NCI-H2196 (cell line): Measurements from ENCODE around the gene SP140.
"Not testable (repeated sequence)": the region's sequence is repeated elsewhere in the genome, so short reads cannot be mapped to it uniquely, and the experiment has no call there.

ENCODE experiments used
- DNase-seq: peaks from one replicate; lab custom pipeline; 2025; ENCODE audit not compliant: unreplicated experiment; lab: John Stamatoyannopoulos, UW

Gene SP140

GRCh38 chr2:230224458-230224857 is 1.1 kb upstream of the SP140 start:
- no peak for DNase-seq

DNA sequence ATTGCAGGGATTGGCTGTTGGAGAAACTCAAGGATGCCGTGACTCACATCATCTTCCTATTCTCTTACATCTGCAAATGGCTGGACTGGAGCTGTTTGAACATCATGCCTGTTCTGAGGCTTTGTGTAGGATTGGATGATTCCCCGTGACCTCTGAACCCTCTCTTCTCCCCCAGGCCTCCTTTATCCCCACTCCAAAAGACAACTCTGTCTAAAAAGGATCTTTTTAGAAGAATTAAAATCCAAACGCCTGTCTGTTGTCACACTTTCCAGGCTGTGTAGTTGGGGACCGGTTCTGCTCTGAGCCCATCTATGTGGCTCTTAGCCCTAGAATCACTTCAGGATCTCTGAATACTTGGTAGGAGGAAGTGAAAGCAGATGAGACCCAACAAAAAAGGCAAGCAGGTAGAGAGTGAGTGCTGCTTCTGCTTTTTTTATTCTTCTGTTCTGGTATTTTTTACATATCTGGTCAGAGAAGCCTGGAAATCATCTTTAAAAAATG is 565 bp downstream of the SP140 start:
- no peak for DNase-seq

DNA sequence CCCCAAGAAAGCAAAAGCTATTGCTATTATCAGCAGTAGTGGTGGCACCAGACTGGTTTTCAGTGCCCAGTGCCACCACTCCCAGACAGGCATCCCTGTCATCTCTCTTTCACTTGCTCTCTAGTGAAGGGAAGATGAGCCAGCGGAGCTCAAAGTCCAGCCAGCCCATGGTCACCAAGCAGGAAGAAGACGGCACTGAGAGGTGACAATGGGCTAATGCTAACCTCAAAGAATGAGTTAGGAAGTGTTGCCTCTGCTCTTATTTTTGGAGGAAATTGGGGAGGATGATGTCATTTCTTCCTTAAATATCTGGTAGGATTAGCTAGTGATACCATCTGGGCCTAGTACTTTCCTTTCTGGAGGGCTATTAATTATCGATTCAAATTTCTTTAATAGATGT is 1.7 kb downstream of the SP140 start:
- DNase-seq = no peak

- no peak for DNase-seq
Measured at GRCh38 chr2:230230087-230230486, 4.6 kb downstream of the SP140 start.

GRCh38 chr2:230230496-230231200 is 5.1 kb downstream of the SP140 start:
- DNase-seq = no peak

GRCh38 chr2:230231251-230231650 is 5.7 kb downstream of the SP140 start:
- DNase-seq = no peak

- DNase-seq = no peak
Measured at GRCh38 chr2:230234122-230234722, 8.7 kb downstream of the SP140 start.

- no peak for DNase-seq
Measured at GRCh38 chr2:230234845-230235244, 9.3 kb downstream of the SP140 start.

DNA sequence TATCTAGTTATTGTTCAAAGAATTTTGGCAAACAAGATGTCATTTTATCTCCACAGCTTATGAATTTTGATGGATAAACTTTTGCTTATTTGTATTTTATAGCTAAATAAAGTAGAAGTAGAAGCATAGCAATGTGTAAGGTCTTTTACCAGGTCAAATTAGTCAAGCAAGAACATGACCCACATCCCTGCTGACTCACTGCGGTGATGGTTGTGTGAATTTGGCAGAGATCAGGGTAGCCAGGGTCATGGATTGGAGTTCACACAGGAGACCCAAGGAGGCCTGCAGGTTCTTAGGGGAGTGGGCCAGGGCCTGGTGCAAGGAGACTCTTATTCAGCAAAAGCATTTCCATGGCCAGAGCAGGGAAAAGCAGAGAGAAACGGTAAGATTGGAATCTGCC is 18.7 kb downstream of the SP140 start:
- DNase-seq = no peak

GRCh38 chr2:230246206-230246605 is 20.7 kb downstream of the SP140 start:
- DNase-seq = no peak

GRCh38 chr2:230250231-230250630 is 24.7 kb downstream of the SP140 start:
- DNase-seq = no peak

DNA sequence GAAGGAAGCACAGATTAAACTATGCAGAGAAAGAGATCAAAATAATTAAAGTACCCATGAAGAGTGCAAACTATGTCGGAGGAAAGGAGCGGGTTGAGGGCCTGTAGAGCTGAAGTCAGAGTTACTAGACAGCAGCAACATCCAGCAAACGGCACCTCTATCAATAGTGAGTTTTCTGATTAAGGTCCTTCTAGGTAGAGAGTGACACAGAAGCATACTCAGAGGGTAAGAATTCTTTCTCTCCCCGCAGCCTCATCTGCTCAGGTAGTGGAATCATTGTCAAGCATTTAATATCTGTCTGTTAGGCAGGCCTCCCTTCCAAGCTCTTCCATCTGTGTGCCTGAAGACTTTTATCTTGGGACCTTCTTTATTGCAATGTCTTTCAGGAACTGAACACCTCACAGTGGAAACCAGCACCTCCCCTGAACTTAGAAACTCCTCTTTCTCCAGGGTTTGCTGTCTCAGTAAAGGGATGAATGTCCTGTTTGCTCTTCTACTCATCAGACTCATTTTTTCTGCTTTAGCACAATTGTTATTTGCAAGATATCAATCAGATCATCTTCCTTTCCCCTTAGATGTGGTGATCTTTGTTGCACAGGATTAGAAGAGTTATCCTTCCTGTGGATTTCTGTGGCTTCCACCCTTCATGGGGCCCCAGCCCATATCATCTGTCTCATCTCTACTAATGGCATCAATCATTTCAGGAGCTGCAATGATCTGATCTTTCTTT is 28.8 kb downstream of the SP140 start:
- no peak for DNase-seq

- DNase-seq = no peak
Measured at GRCh38 chr2:230256733-230257332, 31.3 kb downstream of the SP140 start.

DNA sequence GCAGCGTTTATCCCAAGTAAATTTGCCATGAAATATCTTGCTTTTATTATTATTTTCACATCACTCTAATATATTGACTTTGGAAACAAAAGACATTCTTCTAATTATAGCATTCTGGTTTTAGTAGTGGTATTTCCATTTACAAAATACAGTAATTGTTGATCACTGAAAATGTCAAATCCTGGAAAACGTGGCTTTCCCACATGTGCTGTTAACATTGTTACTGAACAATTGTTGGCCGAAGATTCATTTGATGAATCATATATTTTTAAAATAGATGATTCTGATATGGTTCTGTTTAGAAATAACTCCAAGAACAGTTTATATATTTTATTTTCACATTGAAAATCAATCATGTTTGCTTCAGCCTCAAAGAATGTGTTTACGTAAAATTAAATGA is 32.9 kb downstream of the SP140 start:
- DNase-seq = no peak

DNA sequence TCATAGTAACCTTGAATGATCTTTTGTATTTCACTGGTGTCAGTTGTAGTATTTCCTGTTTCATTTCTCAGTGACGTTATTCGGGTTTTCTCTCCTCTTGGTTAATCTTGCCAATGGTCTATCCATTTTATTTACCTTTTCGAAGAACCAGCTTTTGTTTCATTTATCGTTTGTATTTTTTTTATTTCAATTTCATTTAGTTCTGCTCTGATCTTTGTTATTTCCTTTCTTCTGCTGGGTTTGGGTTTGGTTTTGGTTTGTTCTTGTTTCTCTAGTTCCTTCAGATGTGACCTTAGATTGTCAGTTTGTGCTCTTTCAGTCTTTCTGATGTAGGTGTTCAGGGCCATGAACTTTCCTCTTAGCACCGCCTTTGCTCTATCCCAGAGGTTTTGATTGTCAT is 36.7 kb downstream of the SP140 start:
- no peak for DNase-seq

- DNase-seq = not testable (repeated sequence)
Measured at GRCh38 chr2:230264945-230265344, 39.4 kb downstream of the SP140 start.

DNA sequence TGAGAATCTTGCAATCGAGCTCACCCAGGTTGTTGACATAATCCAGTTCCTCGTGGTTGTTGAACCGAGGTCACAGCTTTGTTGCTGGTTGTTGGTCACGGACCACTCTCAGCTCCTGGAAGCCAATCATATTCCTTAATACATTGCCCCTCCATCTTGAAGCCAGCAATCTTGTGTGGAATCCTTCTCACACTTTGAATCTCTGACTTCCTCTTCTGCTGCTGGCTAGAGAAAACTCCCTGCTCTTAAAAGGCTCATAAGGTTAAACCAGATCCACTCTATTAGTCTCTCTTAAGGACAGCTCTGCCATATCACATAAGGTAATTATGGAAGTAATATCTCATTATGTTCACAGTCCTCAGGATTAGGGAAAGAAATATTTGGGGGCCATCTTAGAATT is 41.1 kb downstream of the SP140 start:
- DNase-seq = no peak

- no peak for DNase-seq
Measured at GRCh38 chr2:230267059-230267458, 41.5 kb downstream of the SP140 start.

GRCh38 chr2:230267556-230267955 is 42.0 kb downstream of the SP140 start:
- no peak for DNase-seq

DNA sequence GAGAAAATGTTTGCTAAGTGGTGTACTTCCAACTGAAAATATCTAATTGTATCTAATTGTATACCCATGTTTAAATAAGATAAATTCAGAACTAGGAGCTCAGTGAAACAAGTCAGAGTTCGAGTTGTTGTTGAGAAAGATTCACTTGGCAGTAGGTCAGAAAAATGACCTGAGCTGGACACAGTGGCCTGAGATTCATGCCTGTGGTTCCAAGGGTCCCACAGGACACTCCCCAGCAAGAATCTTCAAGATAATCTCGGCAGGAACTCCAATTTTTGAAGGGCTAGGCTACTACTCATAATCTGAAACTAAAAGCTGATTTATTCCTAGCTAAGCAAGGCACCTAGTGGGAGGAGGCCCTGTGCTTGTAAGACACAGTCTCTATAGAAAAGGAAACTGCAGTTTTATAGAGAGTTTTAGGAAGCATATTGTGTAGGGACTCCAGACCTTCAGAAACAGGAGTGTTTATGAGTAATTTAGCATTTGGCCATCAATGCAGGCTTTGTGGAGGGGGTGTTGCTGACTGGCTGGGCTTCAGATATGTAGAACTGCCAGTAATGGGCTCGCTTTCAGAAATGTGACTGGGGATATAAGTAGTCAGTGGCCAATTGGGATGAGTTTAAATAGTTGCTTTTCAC is 43.2 kb downstream of the SP140 start:
- DNase-seq = no peak

- no peak for DNase-seq
Measured at GRCh38 chr2:230269715-230270114, 44.2 kb downstream of the SP140 start.
